Mucosa of rectum (tissue), 2 donors: Measurements from ENCODE around the gene CAMK1D.

Experiments used
- H3K27ac ChIP-seq, 2 donors: one replicate each; pipeline ENCODE4 v1.7.0; 2013; ENCODE audit warnings: inconsistent platforms in 2 of 2, low read depth in 2 of 2, low read length in 2 of 2
- H3K27me3 ChIP-seq, 2 donors: one replicate each; pipeline ENCODE4 v1.7.0; 2013; ENCODE audit warnings: low read length in 2 of 2; ENCODE audit not compliant: control insufficient read depth in 2 of 2, insufficient read depth in 2 of 2
- H3K36me3 ChIP-seq, 2 donors: one replicate each; pipeline ENCODE4 v1.7.0; 2013; ENCODE audit warnings: low read length in 2 of 2; ENCODE audit not compliant: control insufficient read depth in 2 of 2, insufficient read depth in 2 of 2
- H3K4me1 ChIP-seq, 2 donors: one replicate each; pipeline ENCODE4 v1.7.0; 2013; ENCODE audit warnings: low read length in 2 of 2, mild to moderate bottlenecking in 1 of 2; ENCODE audit not compliant: control insufficient read depth in 2 of 2, insufficient read depth in 2 of 2
- H3K4me3 ChIP-seq, 2 donors: one replicate each; pipeline ENCODE4 v1.7.0; 2013; ENCODE audit warnings: low read length in 2 of 2
- H3K9ac ChIP-seq, 2 donors: one replicate each; pipeline ENCODE4 v1.7.0; 2013; ENCODE audit warnings: low read length in 2 of 2, low read depth in 1 of 2, mild to moderate bottlenecking in 1 of 2
- H3K9me3 ChIP-seq, 2 donors: one replicate each; pipeline ENCODE4 v1.7.0; 2013; ENCODE audit warnings: low read length in 2 of 2; ENCODE audit not compliant: control insufficient read depth in 2 of 2
- donor health status: healthy.
- donor health status: Normal muscosa, but diverticular disease.

The CAMK1D gene

GRCh38 chr10:12500381-12501303, 151.3 kb downstream of the CAMK1D start:
- H3K9me3 ChIP-seq, result no peaks in the 10 kb centered on the region
- peaks cover 21 to 24% of the 10 kb centered on the region in 2 donors for H3K4me1 ChIP-seq
- no peak overlapping the region for H3K4me3 ChIP-seq
- no peak overlapping the region for H3K27ac ChIP-seq
- H3K27me3 ChIP-seq, result no peaks in the 10 kb centered on the region
- H3K36me3 ChIP-seq, result no peaks in the 10 kb centered on the region
- no peak overlapping the region for H3K9ac ChIP-seq

GRCh38 chr10:12501324-12501723, 152.0 kb downstream of the CAMK1D start:
- Histone ChIP-seq H3K9ac (no peak overlapping the region), H3K4me1 (peaks cover 21 to 24% of the 10 kb centered on the region in 2 donors), H3K4me3 (no peak overlapping the region), H3K36me3 (no peaks in the 10 kb centered on the region), H3K27ac (no peak overlapping the region), H3K27me3 (no peaks in the 10 kb centered on the region), H3K9me3 (no peaks in the 10 kb centered on the region)

- H3K4me1 ChIP-seq, result peaks cover 21 to 24% of the 10 kb centered on the region in 2 donors
- no peaks in the 10 kb centered on the region for H3K36me3 ChIP-seq
- no peaks in the 10 kb centered on the region for H3K27me3 ChIP-seq
- no peak overlapping the region for H3K9ac ChIP-seq
- H3K9me3 ChIP-seq, result no peaks in the 10 kb centered on the region
- H3K27ac ChIP-seq, result no peak overlapping the region
- H3K4me3 ChIP-seq, result no peak overlapping the region
Measured at GRCh38 chr10:12501841-12502525, 152.6 kb downstream of the CAMK1D start.

GRCh38 chr10:12502526-12503274, 153.4 kb downstream of the CAMK1D start:
- no peak overlapping the region for H3K9ac ChIP-seq
- no peaks in the 10 kb centered on the region for H3K9me3 ChIP-seq
- H3K27ac ChIP-seq, result no peak overlapping the region
- H3K27me3 ChIP-seq, result no peaks in the 10 kb centered on the region
- H3K36me3 ChIP-seq, result no peaks in the 10 kb centered on the region
- H3K4me3 ChIP-seq, result no peak overlapping the region
- H3K4me1 ChIP-seq, result peaks cover 21 to 24% of the 10 kb centered on the region in 2 donors

GRCh38 chr10:12503311-12503710, 154.0 kb downstream of the CAMK1D start:
- no peak overlapping the region for H3K9ac ChIP-seq
- no peaks in the 10 kb centered on the region for H3K36me3 ChIP-seq
- no peak overlapping the region for H3K27ac ChIP-seq

GRCh38 chr10:12504176-12504575, 154.8 kb downstream of the CAMK1D start:
- H3K9me3 ChIP-seq, result no peaks in the 10 kb centered on the region
- H3K4me3 ChIP-seq, result no peak overlapping the region
- H3K27ac ChIP-seq, result no peak overlapping the region
- no peaks in the 10 kb centered on the region for H3K36me3 ChIP-seq
- H3K27me3 ChIP-seq, result no peaks in the 10 kb centered on the region
- no peak overlapping the region for H3K9ac ChIP-seq
- peaks cover 21 to 24% of the 10 kb centered on the region in 2 donors for H3K4me1 ChIP-seq

More at GRCh38 chr10:12503311-12503710, 154.0 kb downstream of the CAMK1D start:
- no peak overlapping the region for H3K4me3 ChIP-seq
- no peaks in the 10 kb centered on the region for H3K27me3 ChIP-seq
- peaks cover 21 to 24% of the 10 kb centered on the region in 2 donors for H3K4me1 ChIP-seq
- H3K9me3 ChIP-seq, result no peaks in the 10 kb centered on the region

- H3K27ac ChIP-seq, result no peak overlapping the region
- no peaks in the 10 kb centered on the region for H3K27me3 ChIP-seq
- H3K9me3 ChIP-seq, result no peaks in the 10 kb centered on the region
- H3K4me3 ChIP-seq, result no peak overlapping the region
- no peak overlapping the region for H3K9ac ChIP-seq
- no peaks in the 10 kb centered on the region for H3K36me3 ChIP-seq
- H3K4me1 ChIP-seq, result peaks cover 21 to 24% of the 10 kb centered on the region in 2 donors
Measured at GRCh38 chr10:12504628-12505027, 155.3 kb downstream of the CAMK1D start.

GRCh38 chr10:12505683-12506082, 156.3 kb downstream of the CAMK1D start:
- no peaks in the 10 kb centered on the region for H3K9me3 ChIP-seq
- H3K4me3 ChIP-seq, result no peak overlapping the region
- no peak overlapping the region for H3K27ac ChIP-seq
- peaks cover 15 to 17% of the 10 kb centered on the region in 2 donors for H3K4me1 ChIP-seq
- no peaks in the 10 kb centered on the region for H3K36me3 ChIP-seq
- H3K9ac ChIP-seq, result no peak overlapping the region
- no peaks in the 10 kb centered on the region for H3K27me3 ChIP-seq

- Histone ChIP-seq H3K9me3 (no peaks in the 10 kb centered on the region), H3K36me3 (no peaks in the 10 kb centered on the region), H3K4me1 (peaks cover 7 to 8% of the 10 kb centered on the region in 2 donors), H3K27me3 (no peaks in the 10 kb centered on the region), H3K9ac (no peak overlapping the region), H3K4me3 (no peak overlapping the region), H3K27ac (no peak overlapping the region)
Measured at GRCh38 chr10:12507165-12507850, 158.0 kb downstream of the CAMK1D start.
